HUDEP-2 (cell line): Measurements from ENCODE around the gene LMTK2.

Source experiments
- DNase-seq, 76 experiments: peaks; one replicate each; lab custom pipeline; 2025; ENCODE audit not compliant: unreplicated experiment in 76 of 76; lab: John Stamatoyannopoulos, UW

Gene LMTK2

GRCh38 chr7:98252425-98253054, 145.9 kb downstream of the LMTK2 start:
- no peak for DNase-seq

- DNase-seq: no peak
Observed at GRCh38 chr7:98254516-98254915, 147.9 kb downstream of the LMTK2 start.

GRCh38 chr7:98254951-98255610, 148.4 kb downstream of the LMTK2 start:
- peak in 8 of 76 experiments; percentile 3 to 35 (median 9) for DNase-seq

GRCh38 chr7:98256431-98256830, 149.8 kb downstream of the LMTK2 start:
- no peak for DNase-seq

GRCh38 chr7:98257701-98258100, 151.0 kb downstream of the LMTK2 start:
- no peak for DNase-seq
